HG03280 (cell line): ENCODE results near the gene FOXK2.
"Not testable (repeated sequence)": the region's sequence is repeated elsewhere in the genome, so short reads cannot be mapped to it uniquely, and the experiment has no call there.

Source experiments
- ATAC-seq: cut with Tn5 transposase; IDR thresholded peaks from one replicate; pipeline ENCODE4 v1.9.1; 2021; ENCODE audit warnings: mild to moderate bottlenecking, moderate library complexity; ENCODE audit not compliant: unreplicated experiment

The FOXK2 gene

GRCh38 chr17:82494236-82495055 lies 25.1 kb upstream of the FOXK2 start:
- peak; percentile 52 for ATAC-seq

GRCh38 chr17:82495844-82496528 lies 23.5 kb upstream of the FOXK2 start:
- ATAC-seq, result no peak

DNA sequence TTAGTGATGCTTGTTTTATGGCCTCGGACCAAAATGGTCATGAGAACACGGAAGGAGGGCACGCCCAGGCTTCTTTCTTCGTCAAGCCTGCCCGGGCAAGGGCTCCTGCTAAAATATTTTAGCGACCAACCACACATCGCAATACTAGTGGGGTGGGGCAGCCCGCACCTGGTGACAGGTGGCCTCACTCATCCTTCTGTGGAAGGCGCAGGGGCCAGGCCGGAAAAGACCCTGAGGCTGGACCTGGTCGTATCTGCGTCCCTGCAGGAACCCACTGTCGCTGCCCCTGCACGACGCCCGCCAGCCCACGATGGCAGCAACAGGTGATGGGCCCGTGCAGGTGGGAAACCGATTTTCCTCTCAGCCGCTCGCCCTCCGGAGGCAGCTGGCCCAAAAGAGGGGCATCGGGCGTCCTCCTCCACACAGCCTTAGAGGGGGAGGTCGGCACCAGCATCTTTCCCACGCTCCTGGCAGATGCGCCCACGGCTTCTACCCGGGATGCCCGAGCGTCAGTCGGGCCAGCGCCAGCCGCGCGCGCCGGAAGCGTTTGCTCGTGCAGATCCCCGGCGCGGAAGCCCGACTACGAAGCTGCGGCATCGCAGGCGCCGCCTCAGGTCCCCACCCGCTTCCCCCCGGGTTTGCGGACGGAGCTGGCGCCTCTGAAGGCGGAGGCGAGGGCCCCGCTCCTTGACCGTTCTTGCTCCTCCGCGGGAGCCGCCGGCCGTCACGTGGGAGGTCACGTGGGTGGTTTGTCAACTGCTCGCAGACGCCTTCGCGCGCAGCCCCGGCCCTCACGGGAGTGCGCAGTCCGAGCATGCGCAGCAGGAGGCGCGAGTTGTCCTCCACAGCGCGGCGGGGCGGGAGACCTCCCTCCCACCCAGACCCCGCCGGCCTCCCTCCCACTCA lies 22.8 kb upstream of the FOXK2 start:
- ATAC-seq, result peak; percentile 59

- ATAC-seq, result peak; percentile 12
Measured at GRCh38 chr17:82497483-82498405, 21.8 kb upstream of the FOXK2 start.

DNA sequence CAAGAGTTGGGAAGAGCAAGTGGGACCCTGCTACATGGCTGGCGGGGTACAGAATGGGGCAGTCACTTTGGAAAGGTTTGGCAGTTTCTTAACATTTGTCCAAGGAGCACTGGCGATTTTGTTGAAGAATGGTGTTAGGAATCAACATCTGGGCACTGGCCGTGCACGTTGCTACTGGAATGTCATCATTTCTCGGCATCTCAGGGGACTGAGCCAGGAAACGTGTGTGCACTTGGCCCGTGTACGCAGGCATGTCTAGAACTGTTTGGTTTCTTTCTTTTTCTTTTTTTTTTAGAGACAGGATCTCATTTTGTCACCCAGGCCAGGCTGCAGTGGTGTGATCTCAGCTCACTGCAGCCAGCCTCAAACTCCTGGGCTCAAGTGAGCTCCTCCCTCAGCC lies 17.3 kb upstream of the FOXK2 start:
- no peak for ATAC-seq

DNA sequence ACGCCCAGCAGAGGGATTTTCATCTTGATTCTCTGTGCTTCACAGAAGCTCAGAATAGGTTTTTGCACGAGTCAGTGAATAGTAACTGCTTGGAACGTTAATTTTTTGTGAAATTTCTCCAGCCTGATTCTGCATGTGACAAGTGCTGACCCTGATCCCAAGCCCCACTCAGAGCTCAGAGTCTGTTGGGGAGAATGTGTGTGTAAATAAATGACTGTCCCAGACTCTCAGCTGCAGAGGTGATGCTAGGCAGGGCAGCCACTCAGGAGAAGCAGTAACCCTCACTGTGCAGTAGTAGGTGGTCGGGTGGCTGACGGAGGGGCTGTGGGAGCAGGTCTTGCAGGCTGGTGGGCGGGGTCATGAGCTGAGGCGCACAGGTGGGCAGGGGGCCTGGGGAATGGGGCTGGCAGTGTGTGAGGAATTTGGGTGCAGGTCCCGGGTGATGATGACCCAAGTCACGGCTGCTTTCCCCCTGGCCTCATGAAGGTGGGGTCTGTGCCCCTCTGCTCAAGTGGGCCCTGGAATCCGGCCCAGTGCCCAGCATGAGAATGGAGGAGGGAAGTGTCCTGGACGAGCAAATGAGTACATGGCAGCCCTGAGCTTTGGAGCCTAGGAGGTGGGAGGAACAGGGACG lies 16.3 kb upstream of the FOXK2 start:
- no peak for ATAC-seq

- ATAC-seq, result no peak
Measured at GRCh38 chr17:82503728-82504308, 15.7 kb upstream of the FOXK2 start.

GRCh38 chr17:82505296-82505695 lies 14.2 kb upstream of the FOXK2 start:
- no peak for ATAC-seq

DNA sequence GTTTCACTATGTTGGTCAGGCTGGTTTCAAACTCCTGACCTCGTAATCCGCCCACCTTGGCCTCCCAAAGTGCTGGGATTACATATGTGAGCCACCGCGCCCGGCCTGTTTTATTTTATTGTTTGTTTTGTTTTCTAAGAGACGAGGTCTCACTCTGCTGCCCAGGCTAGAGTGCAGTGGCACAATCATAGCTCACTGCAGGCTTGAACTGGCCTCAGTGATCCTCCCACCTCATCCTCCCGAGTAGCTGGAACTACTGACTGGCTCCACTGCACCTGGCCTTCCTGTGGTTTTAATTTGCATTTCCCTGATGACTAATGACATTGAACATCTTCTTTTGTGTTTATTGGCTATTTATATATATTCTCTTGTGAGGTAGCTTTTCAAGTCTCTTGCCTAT lies 13.1 kb upstream of the FOXK2 start:
- ATAC-seq, result peak; percentile 91

- no peak for ATAC-seq
Measured at GRCh38 chr17:82507631-82508175, 11.8 kb upstream of the FOXK2 start.

DNA sequence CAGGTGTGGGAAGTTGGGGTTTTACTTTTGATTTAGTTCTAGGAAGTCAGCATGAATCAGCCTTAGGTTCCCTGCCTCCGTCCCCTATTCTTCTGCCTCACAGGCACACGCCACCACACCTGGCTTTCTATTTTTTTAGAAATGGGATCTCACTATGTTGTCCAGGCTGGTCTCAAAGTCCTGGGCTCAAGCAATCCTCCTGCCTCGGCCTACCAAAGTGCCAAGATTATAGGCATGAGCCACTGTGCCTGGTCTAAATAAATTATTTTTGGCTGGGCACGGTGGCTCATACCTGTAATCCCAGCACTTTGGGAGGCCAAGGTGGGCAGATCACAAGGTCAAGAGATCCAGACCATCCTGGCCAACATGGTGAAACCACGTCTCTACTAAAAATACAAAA lies 7.9 kb upstream of the FOXK2 start:
- not testable (repeated sequence) for ATAC-seq

DNA sequence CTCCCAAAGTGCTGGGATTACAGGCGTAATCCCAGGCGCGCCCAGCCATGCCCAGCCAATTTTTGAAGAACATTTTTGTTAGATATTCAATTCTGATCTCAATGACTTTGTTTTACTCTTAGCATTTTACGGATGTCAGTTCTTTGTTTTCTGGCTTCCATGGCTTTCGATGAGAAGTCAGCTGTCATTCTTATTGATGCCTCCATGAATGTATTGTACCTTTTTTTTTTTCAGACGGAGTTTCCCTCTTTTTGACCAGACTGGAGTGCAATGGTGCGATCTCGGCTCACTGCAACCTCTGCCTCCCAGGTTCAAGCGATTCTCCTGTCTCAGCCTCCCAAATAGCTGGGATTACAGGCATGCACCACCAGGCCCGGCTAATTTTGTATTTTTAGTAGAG lies 5.7 kb upstream of the FOXK2 start:
- ATAC-seq, result not testable (repeated sequence)

GRCh38 chr17:82517230-82517865 lies 2.2 kb upstream of the FOXK2 start:
- ATAC-seq, result no peak

DNA sequence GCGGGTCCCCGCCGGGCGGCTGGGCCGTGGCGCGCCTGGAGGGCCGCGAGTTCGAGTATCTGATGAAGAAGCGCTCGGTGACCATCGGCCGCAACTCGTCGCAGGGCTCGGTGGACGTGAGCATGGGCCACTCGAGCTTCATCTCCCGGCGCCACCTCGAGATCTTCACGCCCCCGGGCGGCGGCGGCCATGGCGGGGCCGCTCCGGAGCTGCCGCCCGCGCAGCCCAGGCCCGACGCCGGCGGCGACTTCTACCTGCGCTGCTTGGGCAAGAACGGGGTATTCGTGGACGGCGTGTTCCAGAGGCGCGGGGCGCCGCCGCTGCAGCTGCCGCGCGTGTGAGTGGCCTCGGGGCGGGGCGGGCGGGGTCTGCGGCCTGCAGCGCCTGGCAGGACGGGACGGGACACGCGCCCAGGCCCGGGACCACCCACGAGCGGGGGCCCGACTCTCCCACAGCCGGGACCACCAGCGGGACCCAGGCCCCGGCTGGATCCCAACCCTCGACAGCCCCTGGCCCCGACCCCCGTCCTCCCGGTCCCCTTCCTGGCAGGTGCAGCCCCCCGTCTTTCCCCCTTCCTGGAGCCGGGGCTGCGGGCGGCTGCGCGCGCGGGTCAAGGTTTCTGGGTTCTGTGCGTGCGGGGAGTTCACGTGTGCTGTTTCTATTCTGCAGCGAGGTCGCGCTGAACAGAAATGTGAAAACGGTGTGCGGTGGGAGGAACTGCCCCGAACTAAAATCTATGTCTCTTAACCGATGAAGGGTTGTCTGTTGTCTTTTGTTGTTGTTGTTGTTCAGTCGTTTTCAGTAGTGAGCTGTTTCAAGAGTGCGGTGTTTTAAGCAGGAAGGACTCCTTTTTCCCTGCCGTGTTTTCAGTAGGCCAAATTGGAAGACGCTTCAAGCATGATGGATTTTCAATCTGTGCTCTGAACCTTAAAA lies 705 bp downstream of the FOXK2 start:
- ATAC-seq, result no peak

- ATAC-seq, result no peak
Measured at GRCh38 chr17:82524540-82524939, 5.0 kb downstream of the FOXK2 start.

GRCh38 chr17:82525712-82526111 lies 6.2 kb downstream of the FOXK2 start:
- ATAC-seq, result no peak

- ATAC-seq, result no peak
Measured at GRCh38 chr17:82527898-82528297, 8.4 kb downstream of the FOXK2 start.
